Endothelial cell of umbilical vein (primary cell): ENCODE results near the gene RNASEH2A.

ENCODE experiments used
- EZH2 ChIP-seq: IDR thresholded peaks from 2 replicates; pipeline ENCODE4 v1.6.1; 2012; ENCODE audit warnings: borderline replicate concordance, low read depth, mild to moderate bottlenecking, moderate library complexity, low read length, inconsistent platforms; ENCODE audit not compliant: severe bottlenecking
- POLR2A ChIP-seq: IDR thresholded peaks from 2 replicates; pipeline ENCODE4 v1.6.1; 2012; ENCODE audit warnings: low read depth, mild to moderate bottlenecking, control low read depth, low read length
- POLR2AphosphoS5 ChIP-seq: IDR thresholded peaks from 2 replicates; pipeline ENCODE4 v1.6.1; 2012; ENCODE audit warnings: low read depth, mild to moderate bottlenecking, control low read depth, low read length, moderate library complexity; ENCODE audit not compliant: insufficient read depth
- TF ChIP-seq, protein P1 (sequence below), 2 donors: IDR thresholded peaks; 1 replicate in 1 of 2; 2 replicates in 1 of 2; pipeline ENCODE4 v1.5.1; 2011; ENCODE audit warnings: low read length in 2 of 2, mild to moderate bottlenecking in 2 of 2, moderate library complexity in 2 of 2, control low read depth in 1 of 2, inconsistent platforms in 1 of 2, low read depth in 1 of 2; ENCODE audit not compliant: insufficient read depth in 1 of 2; ENCODE audit errors: extremely low read depth in 1 of 2
- TF ChIP-seq, protein P2 (sequence below): IDR thresholded peaks from 2 replicates; pipeline ENCODE4 v1.6.1; 2011; ENCODE audit not compliant: insufficient read depth, insufficient read length

DNA sequence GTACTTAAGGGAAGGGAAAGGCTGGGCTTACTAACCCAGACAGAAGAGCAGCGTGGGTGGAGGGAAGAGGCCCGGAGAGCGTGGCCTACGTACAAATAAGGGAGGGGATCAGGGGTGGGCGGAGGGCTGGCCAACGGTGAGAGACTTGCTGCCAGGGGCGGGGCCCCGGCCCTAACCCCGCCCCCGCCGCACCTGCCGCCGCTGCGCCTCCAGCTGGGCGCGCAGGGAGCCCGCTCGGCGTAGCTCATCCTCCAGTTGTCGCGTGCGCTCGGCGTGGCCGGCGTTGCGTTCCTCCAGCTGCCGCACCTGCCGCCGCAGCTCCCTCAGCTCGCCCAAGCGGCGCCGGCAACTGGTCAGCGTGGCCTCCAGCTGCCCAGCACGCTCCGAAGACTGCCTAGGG lies 36.7 kb upstream of the RNASEH2A start:
- no peak for TF ChIP-seq POLR2AphosphoS5
- TF ChIP-seq, protein P1, sequence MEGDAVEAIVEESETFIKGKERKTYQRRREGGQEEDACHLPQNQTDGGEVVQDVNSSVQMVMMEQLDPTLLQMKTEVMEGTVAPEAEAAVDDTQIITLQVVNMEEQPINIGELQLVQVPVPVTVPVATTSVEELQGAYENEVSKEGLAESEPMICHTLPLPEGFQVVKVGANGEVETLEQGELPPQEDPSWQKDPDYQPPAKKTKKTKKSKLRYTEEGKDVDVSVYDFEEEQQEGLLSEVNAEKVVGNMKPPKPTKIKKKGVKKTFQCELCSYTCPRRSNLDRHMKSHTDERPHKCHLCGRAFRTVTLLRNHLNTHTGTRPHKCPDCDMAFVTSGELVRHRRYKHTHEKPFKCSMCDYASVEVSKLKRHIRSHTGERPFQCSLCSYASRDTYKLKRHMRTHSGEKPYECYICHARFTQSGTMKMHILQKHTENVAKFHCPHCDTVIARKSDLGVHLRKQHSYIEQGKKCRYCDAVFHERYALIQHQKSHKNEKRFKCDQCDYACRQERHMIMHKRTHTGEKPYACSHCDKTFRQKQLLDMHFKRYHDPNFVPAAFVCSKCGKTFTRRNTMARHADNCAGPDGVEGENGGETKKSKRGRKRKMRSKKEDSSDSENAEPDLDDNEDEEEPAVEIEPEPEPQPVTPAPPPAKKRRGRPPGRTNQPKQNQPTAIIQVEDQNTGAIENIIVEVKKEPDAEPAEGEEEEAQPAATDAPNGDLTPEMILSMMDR (IDR thresholded peaks at IDR 0.05; ENCODE audit: extremely low read depth in 1 of 2, insufficient read depth in 1 of 2, low read depth in 1 of 2, low read length in 2 of 2), result no peak
- no peak for TF ChIP-seq POLR2A
- no peak for TF ChIP-seq EZH2
- TF ChIP-seq, protein P2, sequence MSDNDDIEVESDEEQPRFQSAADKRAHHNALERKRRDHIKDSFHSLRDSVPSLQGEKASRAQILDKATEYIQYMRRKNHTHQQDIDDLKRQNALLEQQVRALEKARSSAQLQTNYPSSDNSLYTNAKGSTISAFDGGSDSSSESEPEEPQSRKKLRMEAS, result no peak
